Body of pancreas (tissue), 4 donors: ENCODE measurements around the gene TLL2. TPM values are rescaled to one million over a fixed set of nuclear protein-coding genes. Genes with fewer than 3 reads are reported as not detected.

Experiments used
- ATAC-seq: fragments of 150-250 bp; one replicate; pipeline ENCODE4 v1.9.1; 2016
- DNase-seq, 4 donors: peaks; one replicate each; pipeline ENCODE4 v3.0.0-alpha.2; 2019
- H3K27ac ChIP-seq, 4 donors: fragments of 200-600 bp; sonication (generic); 1 replicate in 3 of 4; 2 replicates in 1 of 4; pipeline versions ENCODE4 v1.5.1 to v1.6.1; 2016 to 2019; ENCODE audit warnings: mild to moderate bottlenecking in 1 of 4, mixed read lengths in 1 of 4, moderate library complexity in 1 of 4
- H3K27me3 ChIP-seq, 2 donors: fragments of 200-600 bp; sonication (generic); one replicate each; pipeline ENCODE4 v1.6.0; 2016; ENCODE audit warnings: mild to moderate bottlenecking in 1 of 2
- H3K36me3 ChIP-seq, 2 donors: fragments of 200-600 bp; sonication (generic); replicated peaks in 1 of 2; 2 replicates each; pipeline ENCODE4 v1.5.1; 2016; ENCODE audit warnings: low read depth in 2 of 2; ENCODE audit not compliant: insufficient read depth in 1 of 2
- H3K4me1 ChIP-seq: fragments of 200-600 bp; sonication (generic); one replicate; pipeline ENCODE4 v1.6.0; 2016
- H3K4me3 ChIP-seq, 2 donors: fragments of 200-600 bp; sonication (generic); 1 replicate in 1 of 2; 2 replicates in 1 of 2; pipeline ENCODE4 v1.5.1; 2016 to 2019
- H3K9me3 ChIP-seq, 3 donors: fragments of 200-600 bp; sonication (generic); 1 replicate in 2 of 3; 2 replicates in 1 of 3; pipeline ENCODE4 v1.5.1; 2016
- CTCF ChIP-seq, 7 experiments: fragments of 450-650 bp in 4 of 7; fragments of 200-600 bp in 3 of 7; sonication (generic) in 3 of 7; IDR thresholded peaks; one replicate each; pipeline ENCODE4 v1.5.1; 2016 to 2019; ENCODE audit warnings: antibody characterized with exemption in 7 of 7
- POLR2A ChIP-seq, 3 donors: fragments of 450-650 bp; IDR thresholded peaks; one replicate each; pipeline ENCODE4 v1.6.1; 2016; ENCODE audit warnings: antibody characterized with exemption in 3 of 3, mild to moderate bottlenecking in 2 of 3
- WGBS, 2 donors: methylation state at CpG; one replicate each; pipeline ENCODE4 v1.1.5; 2017; 5-methylcytosine and 5-hydroxymethylcytosine counted together
- intact Hi-C: fragments of 100-400 bp; cut with DNase I; formaldehyde crosslinking; loops from one replicate; pipeline ENCODE4 v1.15.1; 2023
- total RNA-seq, 2 donors: library from RNA; depleted of rRNA; stranded (reverse); fragments of >200 nt; gene quantifications; one replicate each; pipeline ENCODE4 v1.1.0, GENCODE V29; 2016

The TLL2 gene
- total RNA-seq, 2 donors from 2014 or later = not detected

GRCh38 chr10:96338279-96338925 lies 175.3 kb downstream of the TLL2 start:
- intact Hi-C loops = no loop called here
- H3K27ac ChIP-seq = no peak overlapping the region
- DNase-seq = no peak
- no peak for TF ChIP-seq POLR2A (IDR thresholded peaks at IDR 0.05)
- TF ChIP-seq CTCF (IDR thresholded peaks at IDR 0.05) = no peak
- peaks cover 14% of the 10 kb centered on the region for H3K4me1 ChIP-seq
- H3K9me3 ChIP-seq = no peaks in the 10 kb centered on the region
- ATAC-seq = no peak
- H3K27me3 ChIP-seq = no peaks in the 10 kb centered on the region
- WGBS, 2 donors = 61 to 64% methylated on average over 5 of the region's 5 CpGs
- no peaks in the 10 kb centered on the region for H3K36me3 ChIP-seq
- H3K4me3 ChIP-seq = no peak overlapping the region

DNA sequence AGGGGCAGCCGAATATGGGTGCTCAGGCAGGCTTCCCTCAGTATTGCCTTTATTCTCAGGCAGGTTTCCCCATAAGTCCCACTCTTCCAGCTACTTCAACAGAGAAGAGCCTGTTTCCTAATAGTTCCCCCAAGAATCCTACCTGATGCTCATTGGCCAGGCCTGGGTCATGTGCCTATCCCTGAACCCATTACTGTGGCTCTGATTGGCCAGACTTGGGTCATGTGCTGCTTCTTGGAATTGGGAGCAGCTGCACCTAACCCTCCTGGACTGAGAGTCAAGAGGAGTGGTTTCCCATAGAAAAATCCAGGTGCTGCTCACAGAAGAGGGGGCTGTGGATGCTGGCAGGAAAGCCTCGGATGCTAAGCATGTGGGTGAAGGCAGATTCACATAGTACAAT lies 176.6 kb downstream of the TLL2 start:
- no peak for ATAC-seq
- H3K9me3 ChIP-seq = no peaks in the 10 kb centered on the region
- H3K27me3 ChIP-seq = no peaks in the 10 kb centered on the region
- H3K4me1 ChIP-seq = peaks cover 14% of the 10 kb centered on the region
- TF ChIP-seq POLR2A (IDR thresholded peaks at IDR 0.05) = no peak
- no peak for TF ChIP-seq CTCF (IDR thresholded peaks at IDR 0.05)
- no peak overlapping the region for H3K27ac ChIP-seq
- DNase-seq = no peak
- H3K4me3 ChIP-seq = no peak overlapping the region
- intact Hi-C loops = no loop called here
- 81 to 96% methylated on average over 2 of the region's 2 CpGs for WGBS, 2 donors
- no peaks in the 10 kb centered on the region for H3K36me3 ChIP-seq

GRCh38 chr10:96334616-96335526 lies 178.9 kb downstream of the TLL2 start:
- no peaks in the 10 kb centered on the region for H3K27me3 ChIP-seq
- no peak overlapping the region for H3K27ac ChIP-seq
- peaks cover 6% of the 10 kb centered on the region for H3K4me1 ChIP-seq
- intact Hi-C loops = no loop called here
- TF ChIP-seq CTCF (IDR thresholded peaks at IDR 0.05) = peak; percentile 54 to 79 (median 67)
- TF ChIP-seq POLR2A (IDR thresholded peaks at IDR 0.05) = no peak
- peak; percentile 78 for ATAC-seq
- H3K4me3 ChIP-seq = no peak overlapping the region
- H3K9me3 ChIP-seq = no peaks in the 10 kb centered on the region
- peak; percentile 28 to 35 (median 29) for DNase-seq
- 25 to 26% methylated on average over 5 of the region's 5 CpGs for WGBS, 2 donors
- no peaks in the 10 kb centered on the region for H3K36me3 ChIP-seq

GRCh38 chr10:96333101-96333500 lies 180.6 kb downstream of the TLL2 start:
- DNase-seq = no peak
- H3K4me1 ChIP-seq = no peaks in the 10 kb centered on the region
- intact Hi-C loops = no loop called here
- TF ChIP-seq POLR2A (IDR thresholded peaks at IDR 0.05) (no peak), CTCF (IDR thresholded peaks at IDR 0.05) (no peak)
- H3K4me3 ChIP-seq = no peak overlapping the region
- no peaks in the 10 kb centered on the region for H3K36me3 ChIP-seq
- no peak overlapping the region for H3K27ac ChIP-seq
- ATAC-seq = no peak
- no peaks in the 10 kb centered on the region for H3K27me3 ChIP-seq
- no peaks in the 10 kb centered on the region for H3K9me3 ChIP-seq
- 55 to 62% methylated on average over 1 of the region's 1 CpG for WGBS, 2 donors
